ENCODE results near the gene SFTPB. TPM values are rescaled to one million over a fixed set of nuclear protein-coding genes. Genes with fewer than 3 reads are reported as not detected.
"Not testable (repeated sequence)": the region's sequence is repeated elsewhere in the genome, so short reads cannot be mapped to it uniquely, and the experiment has no call there.

SFTPB gene
- polyA plus RNA-seq, 1 donor = 0.18 TPM

- DNase-seq = no peak
Observed at GRCh38 chr2:85675866-85676548, 8.0 kb upstream of the SFTPB start.

GRCh38 chr2:85675427-85675826, 7.4 kb upstream of the SFTPB start:
- DNase-seq = no peak

DNA sequence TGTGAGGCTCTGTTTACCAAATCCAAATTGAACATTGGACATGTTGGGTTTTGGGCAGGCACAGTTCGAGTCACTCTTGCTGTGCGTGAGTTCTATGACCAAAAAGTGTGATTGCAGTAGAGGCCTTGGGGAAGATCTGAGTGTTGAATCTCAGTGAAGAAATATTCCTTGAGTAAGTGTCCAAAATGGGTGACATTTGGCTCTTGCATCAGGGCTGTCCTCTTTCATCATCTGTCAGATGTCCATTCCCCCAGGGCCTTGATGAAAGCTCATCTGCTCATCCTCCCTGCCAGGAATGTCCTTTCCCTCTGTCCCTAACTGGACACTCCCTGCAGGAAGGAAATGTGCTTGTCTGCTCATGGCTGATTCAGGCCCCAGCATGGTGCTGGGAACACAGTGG, 6.4 kb upstream of the SFTPB start:
- no peak for DNase-seq

DNA sequence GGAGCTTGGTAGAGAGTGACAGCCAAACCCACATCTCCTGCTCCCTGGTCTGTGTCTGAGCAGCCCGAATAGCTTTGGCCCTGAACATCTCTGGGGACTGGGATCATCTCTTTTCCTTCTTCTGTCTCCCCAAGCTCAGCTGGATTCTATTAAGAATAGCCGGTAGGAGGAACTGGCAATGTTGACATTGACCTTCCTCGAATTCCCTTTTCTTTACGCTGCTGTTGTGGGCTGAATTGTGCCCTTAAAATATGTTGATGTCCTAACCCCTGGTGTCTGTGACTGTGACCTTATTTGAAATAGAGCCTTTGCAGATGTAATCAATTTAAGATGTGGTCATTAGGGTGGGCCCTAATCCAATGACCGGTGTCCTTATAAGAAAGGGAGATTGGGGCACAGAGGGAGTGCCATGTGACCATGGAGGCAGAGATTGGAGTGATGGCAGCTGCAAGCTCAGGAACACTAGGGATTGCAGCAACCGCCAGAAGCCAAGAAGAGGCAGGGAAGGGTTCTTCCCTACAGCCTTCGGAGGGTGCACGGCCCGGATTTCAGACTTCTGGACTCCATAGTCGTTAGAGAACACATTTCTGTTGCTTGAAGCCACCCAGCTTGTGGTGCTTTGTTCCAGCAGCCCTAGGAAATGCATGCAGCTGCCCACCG, 5.8 kb upstream of the SFTPB start:
- no peak for DNase-seq

GRCh38 chr2:85672456-85672855, 4.5 kb upstream of the SFTPB start:
- DNase-seq = no peak

DNA sequence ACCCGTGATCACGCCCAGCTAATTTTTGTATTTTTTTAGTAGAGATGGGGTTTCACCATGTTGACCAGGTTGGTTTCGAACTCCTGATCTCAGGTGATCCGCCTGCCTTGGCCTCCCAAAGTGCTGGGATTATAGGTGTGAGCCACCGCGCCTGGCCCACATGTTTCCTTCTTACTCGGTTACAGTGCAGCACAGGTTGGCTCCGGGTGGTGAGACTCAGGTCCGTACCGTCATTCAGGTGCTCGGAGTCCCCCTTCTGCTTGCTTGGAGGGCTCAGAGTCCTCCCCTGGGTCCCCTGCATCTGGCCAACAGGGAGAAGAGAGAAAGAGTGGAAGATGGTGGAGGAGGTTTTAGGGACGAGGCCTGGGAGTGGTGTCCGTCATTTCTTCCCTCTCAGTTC, 2.4 kb upstream of the SFTPB start:
- DNase-seq = not testable (repeated sequence)

DNA sequence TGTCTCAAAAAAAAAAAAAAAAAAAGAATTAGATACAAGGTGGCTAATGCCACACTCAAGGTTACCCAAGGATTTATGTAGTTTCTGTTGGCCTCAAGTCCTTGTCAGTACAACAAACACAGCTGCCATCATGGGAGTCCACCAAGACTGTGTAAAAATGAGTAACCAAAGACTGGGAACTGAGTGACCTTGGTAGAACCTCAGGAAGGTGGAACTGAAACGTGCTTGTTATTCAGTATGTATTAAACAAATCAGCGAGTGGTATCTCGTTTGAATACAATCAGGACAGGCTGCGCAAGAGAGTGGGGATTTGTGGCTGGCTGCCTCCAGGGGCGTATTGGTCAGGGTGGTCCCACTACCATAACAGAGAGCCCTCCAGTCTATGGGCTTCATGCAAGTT, 1.6 kb upstream of the SFTPB start:
- DNase-seq = no peak

- no peak for DNase-seq
Observed at GRCh38 chr2:85668857-85669142, 801 bp upstream of the SFTPB start.

GRCh38 chr2:85667561-85668008, 414 bp downstream of the SFTPB start:
- no peak for DNase-seq

- DNase-seq = no peak
Observed at GRCh38 chr2:85666435-85667316, 1.3 kb downstream of the SFTPB start.

- no peak for DNase-seq
Observed at GRCh38 chr2:85666016-85666415, 2.0 kb downstream of the SFTPB start.

GRCh38 chr2:85665264-85665937, 2.6 kb downstream of the SFTPB start:
- no peak for DNase-seq

GRCh38 chr2:85663594-85664565, 4.1 kb downstream of the SFTPB start:
- DNase-seq = no peak

GRCh38 chr2:85662899-85663593, 5.0 kb downstream of the SFTPB start:
- DNase-seq = no peak

- no peak for DNase-seq
Observed at GRCh38 chr2:85661139-85661858, 6.7 kb downstream of the SFTPB start.

- DNase-seq = no peak
Observed at GRCh38 chr2:85660725-85661124, 7.3 kb downstream of the SFTPB start.

GRCh38 chr2:85660301-85660700, 7.7 kb downstream of the SFTPB start:
- DNase-seq = not testable (repeated sequence)

GRCh38 chr2:85659324-85659981, 8.5 kb downstream of the SFTPB start:
- no peak for DNase-seq

DNA sequence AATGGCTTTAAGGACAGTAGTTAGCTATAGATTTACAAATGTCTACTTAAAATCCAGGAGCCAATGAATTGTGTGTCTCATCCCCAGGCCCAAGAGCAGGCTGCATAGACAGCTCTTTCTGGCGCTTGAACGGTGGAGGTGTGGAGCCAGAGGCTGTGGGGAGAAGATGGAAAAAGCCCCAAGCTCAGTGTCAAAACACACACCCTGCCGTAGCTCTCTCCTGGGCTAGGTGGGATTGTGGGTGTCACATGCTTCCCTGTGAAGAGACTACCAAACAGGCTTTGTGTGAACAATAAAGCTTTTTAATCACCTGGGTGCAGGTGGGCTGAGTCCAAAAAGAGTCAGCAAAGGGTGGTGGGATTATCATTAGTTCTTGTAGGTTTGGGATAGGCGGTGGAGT, 10.6 kb downstream of the SFTPB start:
- DNase-seq = not testable (repeated sequence)
